ACHN (cell line): ENCODE results near the gene PHLDA1.
A peak's percentile ranks its signal among the peaks of the same experiment; 100 is the strongest.
"Not testable (repeated sequence)": the region's sequence is repeated elsewhere in the genome, so short reads cannot be mapped to it uniquely, and the experiment has no call there.

Source experiments
- DNase-seq: peaks from one replicate; pipeline ENCODE4 v3.0.0-alpha.2; 2015
- in situ Hi-C: cut with HindIII; loops from 2 replicates; pipeline ENCODE4 v1.10.0; 2017; ENCODE audit warnings: low sequenced_read_pairs, low pct_ligation_motif_present, low pct_unique_long_range_greater_than_20kb

PHLDA1 gene

GRCh38 chr12:75998292-75999063 is 33.1 kb downstream of the PHLDA1 start:
- in situ Hi-C loops: no loop called here
- DNase-seq: no peak

- in situ Hi-C loops: no loop called here
Observed at GRCh38 chr12:75997658-75998057, 33.9 kb downstream of the PHLDA1 start.

GRCh38 chr12:75996861-75997447 is 34.6 kb downstream of the PHLDA1 start:
- in situ Hi-C loops: no loop called here
- DNase-seq: no peak

More at GRCh38 chr12:75997658-75998057, 33.9 kb downstream of the PHLDA1 start:
- DNase-seq: no peak

- in situ Hi-C loops: no loop called here
- DNase-seq: no peak
Observed at GRCh38 chr12:75995691-75996090, 35.9 kb downstream of the PHLDA1 start.

- in situ Hi-C loops: no loop called here
- no peak for DNase-seq
Observed at GRCh38 chr12:75994069-75994740, 37.4 kb downstream of the PHLDA1 start.

- in situ Hi-C loops: no loop called here
- no peak for DNase-seq
Observed at GRCh38 chr12:75991753-75992152, 39.8 kb downstream of the PHLDA1 start.

GRCh38 chr12:75990189-75990912 is 41.2 kb downstream of the PHLDA1 start:
- DNase-seq: no peak
- in situ Hi-C loops: no loop called here

GRCh38 chr12:75987709-75988108 is 43.9 kb downstream of the PHLDA1 start:
- in situ Hi-C loops, DNase-seq: not testable (repeated sequence)

- in situ Hi-C loops: no loop called here
- no peak for DNase-seq
Observed at GRCh38 chr12:75986001-75986746, 45.4 kb downstream of the PHLDA1 start.

- in situ Hi-C loops: no loop called here
- no peak for DNase-seq
Observed at GRCh38 chr12:75985566-75985965, 46.0 kb downstream of the PHLDA1 start.

- in situ Hi-C loops: no loop called here
- DNase-seq: no peak
Observed at GRCh38 chr12:75984577-75985182, 46.9 kb downstream of the PHLDA1 start.

- in situ Hi-C loops, DNase-seq: not testable (repeated sequence)
Observed at GRCh38 chr12:75983851-75984250, 47.7 kb downstream of the PHLDA1 start.

- in situ Hi-C loops: no loop called here
- DNase-seq: peak; percentile 37
Observed at GRCh38 chr12:75982979-75983660, 48.5 kb downstream of the PHLDA1 start.

GRCh38 chr12:75982169-75982564 is 49.4 kb downstream of the PHLDA1 start:
- in situ Hi-C loops: no loop called here
- no peak for DNase-seq

GRCh38 chr12:75981247-75982168 is 50.1 kb downstream of the PHLDA1 start:
- in situ Hi-C loops: no loop called here

GRCh38 chr12:75979181-75979580 is 52.4 kb downstream of the PHLDA1 start:
- in situ Hi-C loops: no loop called here

More at GRCh38 chr12:75981247-75982168, 50.1 kb downstream of the PHLDA1 start:
- no peak for DNase-seq

More at GRCh38 chr12:75979181-75979580, 52.4 kb downstream of the PHLDA1 start:
- DNase-seq: peak; percentile 69
